ENCODE measurements around the gene CHTF8. TPM values are rescaled to one million over a fixed set of nuclear protein-coding genes. Genes with fewer than 3 reads are reported as not detected.

CHTF8 gene
- total and polyA plus RNA-seq, 10 donors = 46.9 to 125 (median 88.5) TPM

DNA sequence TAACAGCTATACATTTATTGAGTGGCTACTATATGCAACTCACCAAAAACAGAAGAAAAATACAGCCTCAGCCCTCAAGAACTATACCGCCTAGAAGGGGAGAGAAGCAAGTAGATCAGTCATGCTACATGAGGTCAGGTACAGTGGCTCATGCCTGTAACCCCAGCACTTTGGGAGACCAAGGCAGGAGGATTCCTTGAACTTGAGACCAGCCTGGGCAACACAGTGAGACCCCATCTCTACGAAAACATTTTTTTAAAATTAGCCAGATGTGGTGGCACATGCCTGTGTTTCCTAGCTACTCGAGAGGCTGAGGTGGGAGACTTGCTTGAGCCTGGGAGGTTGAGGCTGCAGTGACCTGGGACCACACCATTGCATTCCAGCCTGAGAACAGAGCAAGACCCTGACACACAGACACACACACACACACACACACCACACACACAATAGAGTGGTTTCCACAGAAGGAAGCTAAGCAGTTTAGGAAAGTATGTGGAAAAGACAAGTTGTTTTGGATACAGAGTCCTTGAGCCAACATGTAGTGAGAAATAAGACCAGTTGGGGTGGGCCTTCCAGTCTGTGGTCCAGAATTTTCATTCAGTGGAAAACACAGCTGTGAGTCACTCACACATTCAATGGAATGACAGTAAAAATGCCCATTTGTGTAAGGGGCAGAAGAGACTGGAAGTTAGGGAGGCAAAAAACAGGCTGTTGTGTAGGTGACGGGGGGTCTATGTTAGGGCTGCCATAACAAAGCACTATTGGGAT lies 43.8 kb upstream of the CHTF8 start:
- Histone ChIP-seq H3K27ac (no peak overlapping the region), H3K27me3 (replicated peaks in 1 of 7) (no peaks in the 10 kb centered on the region), H3K36me3 (no peaks in the 10 kb centered on the region), H3K4me1 (peaks cover 9 to 57% (median 37%) of the 10 kb centered on the region in 6 donors), H3K4me3 (no peak overlapping the region), H3K9me3 (no peaks in the 10 kb centered on the region)
- 94 to 99% (median 97%) methylated on average over 3 to 4 of the region's 4 CpGs for WGBS, 5 donors
- no peak for DNase-seq
- intact Hi-C loops (cut with DNase I; ENCODE audit: low total_unique reads) = no loop called here
- TF ChIP-seq, protein P1, sequence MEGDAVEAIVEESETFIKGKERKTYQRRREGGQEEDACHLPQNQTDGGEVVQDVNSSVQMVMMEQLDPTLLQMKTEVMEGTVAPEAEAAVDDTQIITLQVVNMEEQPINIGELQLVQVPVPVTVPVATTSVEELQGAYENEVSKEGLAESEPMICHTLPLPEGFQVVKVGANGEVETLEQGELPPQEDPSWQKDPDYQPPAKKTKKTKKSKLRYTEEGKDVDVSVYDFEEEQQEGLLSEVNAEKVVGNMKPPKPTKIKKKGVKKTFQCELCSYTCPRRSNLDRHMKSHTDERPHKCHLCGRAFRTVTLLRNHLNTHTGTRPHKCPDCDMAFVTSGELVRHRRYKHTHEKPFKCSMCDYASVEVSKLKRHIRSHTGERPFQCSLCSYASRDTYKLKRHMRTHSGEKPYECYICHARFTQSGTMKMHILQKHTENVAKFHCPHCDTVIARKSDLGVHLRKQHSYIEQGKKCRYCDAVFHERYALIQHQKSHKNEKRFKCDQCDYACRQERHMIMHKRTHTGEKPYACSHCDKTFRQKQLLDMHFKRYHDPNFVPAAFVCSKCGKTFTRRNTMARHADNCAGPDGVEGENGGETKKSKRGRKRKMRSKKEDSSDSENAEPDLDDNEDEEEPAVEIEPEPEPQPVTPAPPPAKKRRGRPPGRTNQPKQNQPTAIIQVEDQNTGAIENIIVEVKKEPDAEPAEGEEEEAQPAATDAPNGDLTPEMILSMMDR (IDR thresholded peaks at IDR 0.05 in 8 of 11, conservative IDR thresholded peaks at IDR 0.05 in 3 of 11) = no peak
- TF ChIP-seq POLR2A (IDR thresholded peaks at IDR 0.05) (no peak), POLR2AphosphoS5 (IDR thresholded peaks at IDR 0.05) (no peak)

DNA sequence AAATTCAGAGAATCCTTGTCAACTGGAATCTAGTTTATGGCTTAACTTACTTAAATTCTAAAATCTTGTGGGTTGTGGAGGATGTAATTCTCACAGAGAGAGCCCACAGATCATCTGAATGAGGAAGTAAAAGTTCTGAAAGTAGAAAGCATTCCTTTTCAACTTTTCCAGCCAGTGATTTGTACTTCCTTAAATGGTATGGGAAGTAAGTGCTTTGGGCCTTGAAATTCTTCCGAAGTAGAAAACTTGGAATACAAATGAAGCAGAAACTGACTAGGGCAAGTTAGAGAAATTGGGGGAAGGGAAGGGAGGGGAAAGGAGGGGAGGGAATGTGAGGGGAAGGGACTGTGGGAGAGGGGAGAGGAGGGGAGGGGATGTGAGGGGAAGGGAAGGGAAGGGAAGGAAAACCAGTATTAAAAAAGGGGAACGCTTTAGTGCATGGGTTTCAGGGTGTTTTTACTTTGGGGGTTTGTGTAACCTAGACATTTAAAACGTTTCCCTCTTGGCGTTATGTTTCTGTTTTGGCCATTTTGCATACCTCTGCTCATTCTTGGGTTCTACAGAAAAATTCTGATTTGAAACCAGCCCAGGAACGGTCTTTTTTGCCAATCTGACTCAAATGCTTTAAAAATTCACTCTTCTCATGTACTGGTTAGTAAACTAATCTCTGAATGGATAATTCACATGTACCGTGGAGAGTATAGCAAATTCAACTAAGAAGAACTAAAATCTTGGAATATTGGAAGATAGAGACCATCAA lies 39.1 kb upstream of the CHTF8 start:
- Histone ChIP-seq H3K36me3 (peaks cover 0 to 40% (median 21%) of the 10 kb centered on the region in 6 donors), H3K9me3 (no peaks in the 10 kb centered on the region), H3K27me3 (replicated peaks in 1 of 7) (no peaks in the 10 kb centered on the region), H3K27ac (peak overlapping the region; percentile 6 to 83 (median 62)), H3K4me3 (no peak overlapping the region), H3K4me1 (peaks cover 7 to 55% (median 33%) of the 10 kb centered on the region in 6 donors)
- no peak for DNase-seq
- 35 to 47% (median 42%) methylated on average over 6 of the region's 6 CpGs for WGBS, 5 donors
- TF ChIP-seq POLR2AphosphoS5 (IDR thresholded peaks at IDR 0.05) = no peak
- no peak for TF ChIP-seq POLR2A (IDR thresholded peaks at IDR 0.05)
- TF ChIP-seq, protein P1 (IDR thresholded peaks at IDR 0.05 in 8 of 11, conservative IDR thresholded peaks at IDR 0.05 in 3 of 11) = no peak
- intact Hi-C loops (cut with DNase I; ENCODE audit: low total_unique reads) = no loop called here

DNA sequence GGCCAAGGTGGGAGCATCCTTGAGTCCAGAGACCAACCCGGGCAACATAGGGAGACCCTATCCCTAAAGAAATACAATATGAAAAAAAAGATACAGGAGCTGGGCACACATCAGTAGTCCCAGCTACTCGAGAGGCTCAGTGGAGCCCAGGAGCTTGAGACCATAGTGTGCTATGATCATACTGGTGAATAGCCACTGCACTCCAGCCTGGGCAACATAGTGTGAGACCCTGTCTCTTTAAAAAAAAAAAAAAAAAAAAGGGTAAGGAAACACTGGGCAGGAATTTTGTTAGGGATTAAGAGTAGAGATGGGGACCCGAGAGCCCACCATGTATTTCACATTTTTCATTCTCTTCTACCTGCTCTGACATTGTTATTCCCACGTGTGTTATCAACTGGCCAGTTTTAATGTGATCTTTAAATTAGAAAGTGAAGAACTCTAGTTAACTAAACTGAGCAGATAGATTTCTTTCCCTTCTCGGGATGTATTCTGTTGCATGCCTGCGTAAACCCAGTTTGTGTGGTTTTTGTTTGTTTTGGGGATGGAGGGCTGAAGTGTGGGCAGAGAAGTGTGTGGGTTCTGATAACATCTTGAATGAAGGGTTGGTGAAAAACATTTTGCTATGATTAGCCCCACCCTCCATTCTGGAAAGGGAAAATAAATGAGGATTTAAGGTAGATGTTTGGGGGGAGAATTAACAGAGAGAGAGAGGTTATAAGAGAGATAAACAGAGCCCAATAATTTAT lies 37.4 kb upstream of the CHTF8 start:
- no peaks in the 10 kb centered on the region for H3K9me3 ChIP-seq
- no peak for TF ChIP-seq POLR2A (IDR thresholded peaks at IDR 0.05)
- TF ChIP-seq, protein P1 (IDR thresholded peaks at IDR 0.05 in 8 of 11, conservative IDR thresholded peaks at IDR 0.05 in 3 of 11) = no peak
- TF ChIP-seq POLR2AphosphoS5 (IDR thresholded peaks at IDR 0.05) = no peak
- peak overlapping the region in 1 of 8 donors; percentile 83 for H3K27ac ChIP-seq
- intact Hi-C loops (cut with DNase I; ENCODE audit: low total_unique reads) = no loop called here
- no peaks in the 10 kb centered on the region for H3K27me3 ChIP-seq (replicated peaks in 1 of 7)
- H3K4me1 ChIP-seq = peaks cover 7 to 61% (median 40%) of the 10 kb centered on the region in 6 donors
- 89 to 97% (median 93%) methylated on average over 6 of the region's 6 CpGs for WGBS, 5 donors
- no peak overlapping the region for H3K4me3 ChIP-seq
- H3K36me3 ChIP-seq = peaks cover 0 to 58% (median 34%) of the 10 kb centered on the region in 6 donors
- no peak for DNase-seq
